Daoy (cell line): ENCODE measurements around the gene SMURF2. TPM values are rescaled to one million over a fixed set of nuclear protein-coding genes. Genes with fewer than 3 reads are reported as not detected.
"Not testable (repeated sequence)": the region's sequence is repeated elsewhere in the genome, so short reads cannot be mapped to it uniquely, and the experiment has no call there.

Source experiments
- DNase-seq: peaks from one replicate; pipeline ENCODE4 v3.0.0-alpha.2; 2015; ENCODE audit warnings: low read depth
- total RNA-seq: library from RNA; depleted of rRNA; stranded (reverse); fragments of >200 nt; shearing (Covaris generic); gene quantifications from 2 replicates; pipeline ENCODE4 v1.2.3, GENCODE V29; 2014

The SMURF2 gene
- total RNA-seq, 1 experiment from 2014 or later = 80.7 TPM

- no peak for DNase-seq
Measured at GRCh38 chr17:64598672-64599071, 63.4 kb downstream of the SMURF2 start.

- DNase-seq = no peak
Measured at GRCh38 chr17:64596988-64597387, 65.1 kb downstream of the SMURF2 start.

- no peak for DNase-seq
Measured at GRCh38 chr17:64596439-64596838, 65.7 kb downstream of the SMURF2 start.

- no peak for DNase-seq
Measured at GRCh38 chr17:64591944-64592343, 70.2 kb downstream of the SMURF2 start.

GRCh38 chr17:64585146-64585545 is 77.0 kb downstream of the SMURF2 start:
- no peak for DNase-seq

GRCh38 chr17:64583038-64583437 is 79.1 kb downstream of the SMURF2 start:
- DNase-seq = no peak

- DNase-seq = no peak
Measured at GRCh38 chr17:64580384-64581315, 81.5 kb downstream of the SMURF2 start.

GRCh38 chr17:64579917-64580316 is 82.2 kb downstream of the SMURF2 start:
- DNase-seq = no peak

- DNase-seq = not testable (repeated sequence)
Measured at GRCh38 chr17:64577025-64577424, 85.1 kb downstream of the SMURF2 start.

- DNase-seq = no peak
Measured at GRCh38 chr17:64575431-64575830, 86.7 kb downstream of the SMURF2 start.

GRCh38 chr17:64574646-64575045 is 87.5 kb downstream of the SMURF2 start:
- DNase-seq = no peak

- DNase-seq = no peak
Measured at GRCh38 chr17:64573214-64573613, 88.9 kb downstream of the SMURF2 start.

- DNase-seq = no peak
Measured at GRCh38 chr17:64572682-64573154, 89.4 kb downstream of the SMURF2 start.

GRCh38 chr17:64571746-64572145 is 90.4 kb downstream of the SMURF2 start:
- no peak for DNase-seq

GRCh38 chr17:64565563-64565962 is 96.5 kb downstream of the SMURF2 start:
- no peak for DNase-seq

- no peak for DNase-seq
Measured at GRCh38 chr17:64564098-64564497, 98.0 kb downstream of the SMURF2 start.

GRCh38 chr17:64555281-64555680 is 106.8 kb downstream of the SMURF2 start:
- DNase-seq = no peak

- DNase-seq = no peak
Measured at GRCh38 chr17:64554028-64554637, 108.0 kb downstream of the SMURF2 start.

GRCh38 chr17:64551461-64551860 is 110.6 kb downstream of the SMURF2 start:
- no peak for DNase-seq

- no peak for DNase-seq
Measured at GRCh38 chr17:64547319-64547718, 114.8 kb downstream of the SMURF2 start.

GRCh38 chr17:64546716-64547115 is 115.4 kb downstream of the SMURF2 start:
- DNase-seq = no peak

GRCh38 chr17:64544742-64545141 is 117.4 kb downstream of the SMURF2 start:
- no peak for DNase-seq
